Measurements from ENCODE around the gene MPRIP. TPM values are rescaled to one million over a fixed set of nuclear protein-coding genes. Genes with fewer than 3 reads are reported as not detected.

MPRIP gene
- total RNA-seq, 1 experiment from 2014 or later = 73.9 TPM

DNA sequence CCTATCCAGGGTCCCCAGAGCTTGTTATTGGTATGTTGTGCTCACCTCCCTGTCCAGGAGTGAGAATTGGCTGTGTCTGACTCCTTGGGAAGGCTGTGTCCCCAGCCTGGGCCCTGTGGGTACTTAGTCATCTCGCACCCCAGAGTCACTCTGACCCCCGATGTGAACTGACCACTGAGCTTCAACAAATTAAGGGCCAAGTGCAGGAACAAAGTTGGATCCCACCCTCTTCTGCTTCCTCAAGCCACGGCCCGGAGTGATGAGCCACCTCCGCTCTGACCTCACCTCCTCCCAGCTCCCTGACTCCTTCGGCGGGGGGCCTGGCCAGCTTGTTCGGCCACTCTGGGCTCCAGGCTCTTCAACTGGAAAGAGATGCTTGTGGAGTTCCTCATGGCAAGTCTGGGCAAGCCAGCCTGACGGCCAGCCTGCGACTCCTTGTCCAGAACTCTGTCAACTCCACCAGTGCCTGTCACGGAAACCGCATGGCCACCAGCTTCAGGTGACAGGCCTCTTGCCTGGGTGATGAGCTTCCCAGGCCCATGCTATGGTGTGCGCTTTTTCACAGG is 22.3 kb upstream of the MPRIP start:
- Histone ChIP-seq H3K27me3 (ENCODE audit: control insufficient read depth, insufficient read depth, low read length) (no peaks in the 10 kb centered on the region), H3K4me3 (ENCODE audit: insufficient read depth, low read depth, low read length) (no peak overlapping the region), H3K36me3 (replicated peaks; ENCODE audit: control insufficient read depth, insufficient read depth, low read length) (no peaks in the 10 kb centered on the region)
- no peak for DNase-seq

DNA sequence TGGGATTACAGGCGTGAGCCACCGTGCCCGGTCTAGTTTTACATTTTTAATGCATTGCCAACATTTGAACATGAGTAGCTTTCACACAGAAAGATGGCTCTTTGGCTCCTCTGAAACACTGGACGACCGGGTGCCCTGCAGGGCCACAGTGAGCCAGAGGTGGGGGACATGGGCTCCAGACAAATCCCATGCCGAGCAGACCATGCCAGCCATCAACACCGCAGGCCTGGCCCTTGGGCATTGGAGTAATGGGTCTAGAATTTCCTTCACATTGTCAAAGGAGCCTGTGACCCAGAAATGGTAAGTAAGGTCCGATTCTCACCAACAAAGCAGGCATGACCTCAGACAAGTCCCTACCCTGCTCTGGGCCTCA is 21.4 kb upstream of the MPRIP start:
- Histone ChIP-seq H3K4me3 (ENCODE audit: insufficient read depth, low read depth, low read length) (no peak overlapping the region), H3K36me3 (replicated peaks; ENCODE audit: control insufficient read depth, insufficient read depth, low read length) (no peaks in the 10 kb centered on the region), H3K27me3 (ENCODE audit: control insufficient read depth, insufficient read depth, low read length) (no peaks in the 10 kb centered on the region)
- DNase-seq = no peak

DNA sequence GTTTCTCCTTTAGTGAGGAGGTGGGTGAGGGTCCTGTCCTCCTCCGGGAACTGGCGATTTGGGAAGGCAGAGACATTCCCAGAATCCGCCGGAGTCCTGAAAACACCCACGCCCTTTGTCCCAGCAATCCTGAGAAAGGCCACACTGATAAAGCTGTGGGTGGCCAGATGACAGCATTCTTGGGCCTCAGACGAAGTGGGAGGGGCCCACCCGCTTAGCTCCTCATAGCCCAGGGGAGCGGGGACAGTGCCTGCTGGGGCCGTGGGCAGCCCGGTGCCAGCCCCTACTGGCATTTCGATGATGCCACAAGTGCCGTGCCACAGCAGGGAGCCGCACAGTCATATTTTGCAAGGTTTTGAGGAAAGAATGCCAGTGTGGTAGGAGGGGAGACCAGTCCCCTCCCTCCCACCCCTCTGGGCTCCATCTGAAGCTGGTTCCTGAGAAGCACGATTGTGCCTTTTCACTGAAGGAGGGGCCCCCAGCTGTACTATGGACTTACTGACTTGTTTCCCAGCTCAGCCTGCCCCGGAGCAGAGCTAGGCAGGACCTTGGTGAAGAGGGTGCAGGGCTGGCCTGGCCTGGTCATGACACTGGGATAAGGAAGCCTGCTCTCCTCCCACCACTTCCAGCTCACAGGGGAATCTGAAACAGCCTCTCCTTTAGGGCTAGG is 20.9 kb upstream of the MPRIP start:
- peak; percentile 82 for DNase-seq
- Histone ChIP-seq H3K27me3 (ENCODE audit: control insufficient read depth, insufficient read depth, low read length) (no peaks in the 10 kb centered on the region), H3K36me3 (replicated peaks; ENCODE audit: control insufficient read depth, insufficient read depth, low read length) (no peaks in the 10 kb centered on the region), H3K4me3 (ENCODE audit: insufficient read depth, low read depth, low read length) (no peak overlapping the region)

DNA sequence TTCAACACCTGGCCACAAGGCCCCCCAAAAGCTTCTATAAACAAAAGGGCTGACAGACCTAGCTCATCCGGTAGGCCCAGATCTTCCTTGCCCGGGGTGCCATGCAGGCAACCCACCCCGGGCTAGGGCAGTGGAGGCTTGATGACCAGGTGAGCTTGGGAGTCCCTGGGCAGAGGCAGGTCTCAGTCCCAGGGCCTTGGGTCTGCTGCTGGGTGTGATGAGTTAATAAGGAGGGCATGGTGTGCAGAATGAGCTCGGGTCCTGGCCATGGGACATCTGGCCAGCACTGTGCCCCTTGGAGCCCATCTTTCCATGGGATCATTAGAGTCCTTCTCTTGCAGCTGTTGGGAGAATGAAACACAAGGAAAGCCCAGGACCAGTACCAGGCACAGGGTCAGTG is 20.2 kb upstream of the MPRIP start:
- Histone ChIP-seq H3K36me3 (replicated peaks; ENCODE audit: control insufficient read depth, insufficient read depth, low read length) (no peaks in the 10 kb centered on the region), H3K4me3 (ENCODE audit: insufficient read depth, low read depth, low read length) (no peak overlapping the region), H3K27me3 (ENCODE audit: control insufficient read depth, insufficient read depth, low read length) (no peaks in the 10 kb centered on the region)
- DNase-seq = no peak

GRCh38 chr17:17022456-17022855 is 19.8 kb upstream of the MPRIP start:
- no peak for DNase-seq
- no peaks in the 10 kb centered on the region for H3K27me3 ChIP-seq (ENCODE audit: control insufficient read depth, insufficient read depth, low read length)
- no peaks in the 10 kb centered on the region for H3K36me3 ChIP-seq (replicated peaks; ENCODE audit: control insufficient read depth, insufficient read depth, low read length)

GRCh38 chr17:17024778-17025300 is 17.4 kb upstream of the MPRIP start:
- DNase-seq = no peak
- Histone ChIP-seq H3K36me3 (replicated peaks; ENCODE audit: control insufficient read depth, insufficient read depth, low read length) (no peaks in the 10 kb centered on the region), H3K4me3 (ENCODE audit: insufficient read depth, low read depth, low read length) (no peak overlapping the region), H3K27me3 (ENCODE audit: control insufficient read depth, insufficient read depth, low read length) (no peaks in the 10 kb centered on the region)

More at GRCh38 chr17:17022456-17022855, 19.8 kb upstream of the MPRIP start:
- no peak overlapping the region for H3K4me3 ChIP-seq (ENCODE audit: insufficient read depth, low read depth, low read length)

DNA sequence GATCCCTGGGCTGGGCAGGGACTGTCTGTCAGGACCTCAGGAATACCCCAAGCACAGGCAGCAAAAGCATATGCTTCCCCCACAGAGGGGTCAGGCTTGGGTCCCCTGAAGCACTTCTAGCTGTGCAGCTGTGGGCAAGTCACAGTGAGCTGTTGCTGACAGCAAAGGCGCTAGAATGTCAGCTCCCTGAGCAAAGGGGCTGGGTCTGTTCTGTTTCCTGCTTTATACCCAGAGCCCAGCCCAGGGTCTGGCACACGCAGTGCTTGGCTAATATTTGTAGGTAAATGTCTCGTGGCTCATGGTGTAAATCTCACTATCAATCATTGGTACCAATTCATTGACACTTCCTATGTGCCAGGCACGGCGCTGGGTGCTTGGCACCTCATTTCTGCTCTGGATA is 16.6 kb upstream of the MPRIP start:
- Histone ChIP-seq H3K27me3 (ENCODE audit: control insufficient read depth, insufficient read depth, low read length) (no peaks in the 10 kb centered on the region), H3K36me3 (replicated peaks; ENCODE audit: control insufficient read depth, insufficient read depth, low read length) (no peaks in the 10 kb centered on the region), H3K4me3 (ENCODE audit: insufficient read depth, low read depth, low read length) (no peak overlapping the region)
- DNase-seq = no peak

- Histone ChIP-seq H3K4me3 (ENCODE audit: insufficient read depth, low read depth, low read length) (no peak overlapping the region), H3K36me3 (replicated peaks; ENCODE audit: control insufficient read depth, insufficient read depth, low read length) (no peaks in the 10 kb centered on the region), H3K27me3 (ENCODE audit: control insufficient read depth, insufficient read depth, low read length) (no peaks in the 10 kb centered on the region)
- DNase-seq = no peak
Measured at GRCh38 chr17:17026163-17026562, 16.1 kb upstream of the MPRIP start.

DNA sequence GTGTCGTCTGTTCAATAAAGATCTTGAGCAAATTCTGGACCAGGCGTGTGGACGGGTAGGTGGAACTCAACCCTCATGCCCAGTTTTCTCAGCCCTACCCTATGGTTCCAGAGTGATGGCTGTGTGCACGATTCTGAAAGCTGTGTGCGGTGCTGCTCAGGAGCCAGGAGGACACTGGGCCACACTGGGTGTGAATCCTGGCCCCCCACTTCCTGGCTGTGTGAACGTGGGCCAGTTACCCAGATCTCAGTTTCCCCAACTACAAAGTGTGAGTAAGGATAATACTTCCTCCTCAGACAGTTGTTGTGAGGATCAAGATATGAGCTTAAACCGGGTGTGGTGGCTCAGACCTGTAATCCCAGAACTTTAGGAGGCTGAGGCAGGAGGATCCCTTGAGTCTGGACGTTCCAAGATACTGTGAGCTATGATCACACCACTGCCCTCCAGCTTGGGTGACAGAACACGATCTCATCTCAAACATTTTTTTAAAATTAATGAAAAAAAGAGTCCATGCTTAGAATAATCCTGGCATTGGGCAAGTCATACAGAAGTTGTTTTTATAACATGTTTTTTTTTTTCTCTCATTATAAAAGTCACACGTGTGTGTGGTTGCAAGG is 14.7 kb upstream of the MPRIP start:
- DNase-seq = no peak
- H3K4me3 ChIP-seq (ENCODE audit: insufficient read depth, low read depth, low read length) = no peak overlapping the region
- no peaks in the 10 kb centered on the region for H3K27me3 ChIP-seq (ENCODE audit: control insufficient read depth, insufficient read depth, low read length)
- no peaks in the 10 kb centered on the region for H3K36me3 ChIP-seq (replicated peaks; ENCODE audit: control insufficient read depth, insufficient read depth, low read length)

GRCh38 chr17:17028059-17028877 is 14.0 kb upstream of the MPRIP start:
- no peak overlapping the region for H3K4me3 ChIP-seq (ENCODE audit: insufficient read depth, low read depth, low read length)
- no peaks in the 10 kb centered on the region for H3K36me3 ChIP-seq (replicated peaks; ENCODE audit: control insufficient read depth, insufficient read depth, low read length)
- peak; percentile 82 for DNase-seq
- H3K27me3 ChIP-seq (ENCODE audit: control insufficient read depth, insufficient read depth, low read length) = no peaks in the 10 kb centered on the region

- no peak overlapping the region for H3K4me3 ChIP-seq (ENCODE audit: insufficient read depth, low read depth, low read length)
- peak; percentile 75 for DNase-seq
- H3K27me3 ChIP-seq (ENCODE audit: control insufficient read depth, insufficient read depth, low read length) = no peaks in the 10 kb centered on the region
- no peaks in the 10 kb centered on the region for H3K36me3 ChIP-seq (replicated peaks; ENCODE audit: control insufficient read depth, insufficient read depth, low read length)
Measured at GRCh38 chr17:17028878-17029535, 13.2 kb upstream of the MPRIP start.

DNA sequence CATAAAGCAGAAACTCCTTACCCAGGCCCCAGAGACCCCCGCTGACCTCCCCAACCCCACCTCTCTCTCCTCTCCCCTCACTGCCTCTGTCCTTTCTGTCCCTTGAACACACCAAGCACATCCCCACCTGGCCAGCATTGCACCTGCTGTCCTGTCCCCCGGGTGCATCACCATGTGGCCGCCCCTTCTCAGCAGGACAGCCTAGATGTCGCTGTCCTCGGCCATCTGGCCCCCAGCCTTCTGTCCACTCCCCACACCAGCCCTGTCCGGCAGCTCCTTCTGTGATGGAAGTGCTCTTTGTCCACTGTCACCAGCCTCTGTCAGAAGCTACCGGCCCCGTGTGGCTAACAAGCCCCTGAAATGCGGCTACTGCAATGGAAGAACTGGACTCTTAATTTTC is 12.3 kb upstream of the MPRIP start:
- H3K4me3 ChIP-seq (ENCODE audit: insufficient read depth, low read depth, low read length) = no peak overlapping the region
- peak; percentile 53 for DNase-seq
- H3K27me3 ChIP-seq (ENCODE audit: control insufficient read depth, insufficient read depth, low read length) = no peaks in the 10 kb centered on the region
- H3K36me3 ChIP-seq (replicated peaks; ENCODE audit: control insufficient read depth, insufficient read depth, low read length) = no peaks in the 10 kb centered on the region

GRCh38 chr17:17030515-17031211 is 11.6 kb upstream of the MPRIP start:
- H3K27me3 ChIP-seq (ENCODE audit: control insufficient read depth, insufficient read depth, low read length) = no peaks in the 10 kb centered on the region

More at GRCh38 chr17:17030515-17031211, 11.6 kb upstream of the MPRIP start:
- no peak for DNase-seq
- H3K4me3 ChIP-seq (ENCODE audit: insufficient read depth, low read depth, low read length) = no peak overlapping the region
- H3K36me3 ChIP-seq (replicated peaks; ENCODE audit: control insufficient read depth, insufficient read depth, low read length) = no peaks in the 10 kb centered on the region
